IMR-90 (cell line): ENCODE measurements around the gene PYGB. TPM values are rescaled to one million over a fixed set of nuclear protein-coding genes. Genes with fewer than 3 reads are reported as not detected.

ENCODE experiments used
- ATAC-seq: fragments of 200-7000 bp; cut with Tn5 transposase; 2 replicates; pipeline ENCODE4 v1.9.1; 2020; ENCODE audit warnings: low read depth, mild to moderate bottlenecking, moderate library complexity
- BruUV-seq: library from RNA; stranded (reverse); fragments of 400-500 nt; replicated peaks from 2 replicates; lab custom pipeline; 2021; lab: Mats Ljungman, UMichigan
- CTCF ChIA-PET: fragments of 300-600 bp; formaldehyde crosslinking; extraction: SDS; loops from one replicate; lab custom pipeline; 2021; ENCODE audit warnings: antibody characterized with exemption; lab: Yijun Ruan, JAX
- POLR2A ChIA-PET: fragments of 300-600 bp; sonication (Branson Sonifier 250); formaldehyde crosslinking; loops from one replicate; lab custom pipeline; 2022; ENCODE audit warnings: antibody characterized with exemption; ENCODE audit not compliant: unreplicated experiment; lab: Charles Lee
- DNase-seq: peaks from one replicate; pipeline ENCODE4 v3.0.0; 2013
- H2AFZ ChIP-seq: replicated peaks from 2 replicates; pipeline ENCODE3; 2013; ENCODE audit warnings: low read length, mild to moderate bottlenecking; ENCODE audit not compliant: poor library complexity
- H2AK5ac ChIP-seq: 2 replicates; pipeline ENCODE4 v1.6.1; 2013; ENCODE audit warnings: low read depth, low read length, inconsistent platforms
- H2AK9ac ChIP-seq: replicated peaks from 2 replicates; pipeline ENCODE3; 2013; ENCODE audit warnings: mild to moderate bottlenecking, low read depth, low read length, moderate library complexity; ENCODE audit not compliant: poor library complexity
- H2BK120ac ChIP-seq: 2 replicates; pipeline ENCODE4 v1.6.1; 2013; ENCODE audit warnings: low read depth, low read length, inconsistent platforms
- H2BK15ac ChIP-seq: 3 replicates; pipeline ENCODE4 v1.6.1; 2013; ENCODE audit warnings: low read depth, low read length, inconsistent platforms
- H2BK20ac ChIP-seq: 2 replicates; pipeline ENCODE4 v1.6.1; 2013; ENCODE audit warnings: low read depth, mild to moderate bottlenecking, inconsistent platforms, low read length, moderate library complexity
- H2BK5ac ChIP-seq: 2 replicates; pipeline ENCODE4 v1.6.1; 2013; ENCODE audit warnings: mild to moderate bottlenecking, low read depth, low read length, inconsistent platforms; ENCODE audit not compliant: poor library complexity, severe bottlenecking
- H3K14ac ChIP-seq: replicated peaks from 2 replicates; pipeline ENCODE4 v1.6.1; 2013; ENCODE audit warnings: low read depth, low read length, inconsistent platforms
- H3K18ac ChIP-seq: 2 replicates; pipeline ENCODE4 v1.6.1; 2013; ENCODE audit warnings: low read depth, low read length, control low read depth
- H3K23ac ChIP-seq: 2 replicates; pipeline ENCODE4 v1.6.1; 2013; ENCODE audit warnings: low read depth, low read length, inconsistent platforms
- H3K27ac ChIP-seq: 2 replicates; pipeline ENCODE4 v1.5.1; 2013; ENCODE audit warnings: mild to moderate bottlenecking, control low read depth, low read length; ENCODE audit not compliant: insufficient read depth
- H3K27me3 ChIP-seq: 2 replicates; pipeline ENCODE4 v1.6.1; 2013; ENCODE audit warnings: low read length; ENCODE audit not compliant: control insufficient read depth, insufficient read depth
- H3K36me3 ChIP-seq: 2 replicates; pipeline ENCODE4 v1.6.1; 2013; ENCODE audit warnings: low read length, mixed read lengths; ENCODE audit not compliant: control insufficient read depth, insufficient read depth
- H3K4ac ChIP-seq: 2 replicates; pipeline ENCODE4 v1.6.1; 2013; ENCODE audit warnings: low read depth, low read length, inconsistent platforms
- H3K4me1 ChIP-seq: 2 replicates; pipeline ENCODE4 v1.6.1; 2013; ENCODE audit warnings: low read length, mixed read lengths; ENCODE audit not compliant: control insufficient read depth, insufficient read depth
- H3K4me2 ChIP-seq: 2 replicates; pipeline ENCODE4 v1.6.1; 2013; ENCODE audit warnings: low read depth, mild to moderate bottlenecking, control low read depth, low read length, moderate library complexity
- H3K4me3 ChIP-seq: 2 replicates; pipeline ENCODE4 v1.5.1; 2013; ENCODE audit warnings: low read depth, mild to moderate bottlenecking, control low read depth, low read length, moderate library complexity; ENCODE audit not compliant: insufficient read depth
- H3K56ac ChIP-seq: 2 replicates; pipeline ENCODE4 v1.6.1; 2013; ENCODE audit warnings: low read length, inconsistent platforms; ENCODE audit not compliant: insufficient read depth; ENCODE audit errors: extremely low read depth
- H3K79me1 ChIP-seq, 2 experiments: 2 replicates each; pipeline ENCODE4 v1.6.1; 2013; ENCODE audit warnings: low read length in 2 of 2, inconsistent platforms in 1 of 2, low read depth in 1 of 2
- H3K9ac ChIP-seq: 2 replicates; pipeline ENCODE4 v1.6.1; 2013; ENCODE audit warnings: low read depth, low read length, control low read depth
- H3K9me1 ChIP-seq: 2 replicates; pipeline ENCODE4 v1.6.1; 2013; ENCODE audit warnings: low read length, inconsistent platforms; ENCODE audit not compliant: insufficient read depth
- H3K9me3 ChIP-seq: 2 replicates; pipeline ENCODE4 v1.6.1; 2013; ENCODE audit warnings: low read length; ENCODE audit not compliant: control insufficient read depth, insufficient read depth
- H4K20me1 ChIP-seq: 2 replicates; pipeline ENCODE4 v1.6.1; 2013; ENCODE audit warnings: low read length, inconsistent platforms; ENCODE audit not compliant: insufficient read depth
- H4K5ac ChIP-seq: 2 replicates; pipeline ENCODE4 v1.6.1; 2013; ENCODE audit warnings: mild to moderate bottlenecking, low read depth, low read length, control low read depth
- H4K8ac ChIP-seq, 2 experiments: 2 replicates each; pipeline ENCODE4 v1.6.1; 2013; ENCODE audit warnings: low read depth in 2 of 2, low read length in 2 of 2, control low read depth in 1 of 2, inconsistent platforms in 1 of 2
- H4K91ac ChIP-seq: 2 replicates; pipeline ENCODE4 v1.6.1; 2013; ENCODE audit warnings: low read depth, low read length, inconsistent platforms; ENCODE audit not compliant: insufficient read depth
- CEBPB ChIP-seq: IDR thresholded peaks from 2 replicates; pipeline ENCODE4 v1.6.1; 2012; ENCODE audit warnings: low read depth, low read length, improper control_type of control experiment
- CHD1 ChIP-seq: IDR thresholded peaks from 2 replicates; pipeline ENCODE4 v1.6.1; 2012; ENCODE audit warnings: low read depth, low read length, improper control_type of control experiment
- CTCF ChIP-seq: conservative IDR thresholded peaks from 2 replicates; pipeline ENCODE4 v1.5.1; 2012; ENCODE audit warnings: mild to moderate bottlenecking, low read depth, low read length, improper control_type of control experiment
- MAFK ChIP-seq: IDR thresholded peaks from 2 replicates; pipeline ENCODE4 v1.6.1; 2012; ENCODE audit warnings: low read depth, low read length, improper control_type of control experiment
- MAZ ChIP-seq: IDR thresholded peaks from 2 replicates; pipeline ENCODE4 v1.6.1; 2012; ENCODE audit warnings: low read depth, mild to moderate bottlenecking, low read length, improper control_type of control experiment, moderate library complexity, borderline replicate concordance
- MXI1 ChIP-seq: IDR thresholded peaks from 2 replicates; pipeline ENCODE4 v1.6.1; 2012; ENCODE audit warnings: low read depth, mild to moderate bottlenecking, low read length, moderate library complexity, borderline replicate concordance
- NFE2L2 ChIP-seq: fragments of 150-350 bp; IDR thresholded peaks from 2 replicates; pipeline ENCODE4 v1.6.1; 2016; ENCODE audit warnings: low read depth, mild to moderate bottlenecking, low read length
- POLR2A ChIP-seq: IDR thresholded peaks from 2 replicates; pipeline ENCODE4 v1.6.1; 2012; ENCODE audit warnings: mild to moderate bottlenecking, low read depth, low read length
- RCOR1 ChIP-seq: IDR thresholded peaks from 2 replicates; pipeline ENCODE4 v1.6.1; 2012; ENCODE audit warnings: mild to moderate bottlenecking, low read length, improper control_type of control experiment; ENCODE audit not compliant: insufficient replicate concordance
- RFX5 ChIP-seq: IDR thresholded peaks from 2 replicates; pipeline ENCODE4 v1.8.0; 2012; ENCODE audit warnings: low read depth, mild to moderate bottlenecking, low read length, moderate library complexity
- WGBS, 2 experiments: methylation state at CpG; one replicate each; pipeline versions ENCODE4 v1.1.5 to v1.1.7; 2013; ENCODE audit warnings: missing lambda C conversion rate in 2 of 2; ENCODE audit not compliant: insufficient read length in 1 of 2; ENCODE audit errors: extremely low coverage in 2 of 2; 5-methylcytosine and 5-hydroxymethylcytosine counted together
- dilution Hi-C: fragments of 300-500 bp; cut with HindIII; formaldehyde crosslinking; loops from one replicate; pipeline ENCODE4 v1.14.3; 2018; ENCODE audit warnings: low sequenced_read_pairs; ENCODE audit not compliant: unreplicated experiment
- in situ Hi-C: fragments of 300-500 bp; cut with MboI; formaldehyde crosslinking; loops from 3 replicates; pipeline ENCODE4 v1.14.3; 2019; ENCODE audit warnings: low sequenced_read_pairs, inconsistent platforms, mixed read lengths
- intact Hi-C: fragments of 100-400 bp; cut with micrococcal nuclease; formaldehyde crosslinking; loops from 2 replicates; pipeline ENCODE4 v1.10.0; 2022
- polyA plus RNA-seq, 3 experiments: library from polyadenylated mRNA; depleted of rRNA; stranded (reverse); fragments of >200 nt; gene quantifications; 2 replicates each; pipeline ENCODE4 v1.2.3, GENCODE V29; 2012; ENCODE audit warnings: low replicate concordance in 1 of 3
- total RNA-seq: library from RNA; depleted of rRNA; stranded (reverse); fragments of >200 nt; gene quantifications from 2 replicates; pipeline ENCODE4 v1.2.3, GENCODE V29; 2012
- TF ChIP-seq, protein P1 (sequence below): fragments of 150-350 bp; IDR thresholded peaks from 2 replicates; pipeline ENCODE4 v1.6.1; 2016; ENCODE audit warnings: low read depth, mild to moderate bottlenecking, low read length, moderate library complexity, borderline replicate concordance

PYGB gene
- total and polyA plus RNA-seq, 2 of the 4 experiments (the other 2 are of a cell fraction): 72.4 to 83.1 TPM

DNA sequence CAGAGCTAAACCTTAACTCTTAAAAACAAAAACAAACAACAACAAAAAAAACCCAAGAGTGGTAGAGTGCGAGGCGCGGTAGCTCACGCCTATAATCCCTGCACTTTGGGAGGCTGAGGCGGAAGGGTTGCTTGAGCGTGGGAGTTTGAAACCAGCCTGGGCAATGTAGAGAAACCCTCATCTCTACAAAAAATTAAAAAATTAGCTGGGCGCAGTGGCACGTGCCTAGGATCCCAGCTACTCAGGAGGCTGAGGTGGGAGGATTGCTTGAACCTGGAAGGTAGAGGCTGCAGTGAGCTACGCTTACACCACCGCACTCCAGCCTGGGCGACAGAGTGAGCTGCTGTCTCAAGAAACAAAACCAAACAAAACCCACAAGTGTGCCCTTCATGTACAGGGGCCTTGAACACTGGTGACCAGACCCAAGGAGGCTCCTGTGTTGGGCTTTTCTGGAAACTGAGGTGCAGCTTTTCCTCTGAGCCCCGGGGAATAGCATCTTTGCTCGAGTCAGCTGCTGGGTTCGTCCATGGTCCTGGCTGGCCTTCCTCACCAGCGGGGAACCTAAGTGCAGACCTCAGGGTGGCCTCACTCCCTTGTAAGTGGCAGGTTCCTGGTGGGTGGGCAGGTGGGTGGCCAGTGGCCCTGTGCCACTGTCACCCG, 39.9 kb downstream of the PYGB start:
- CTCF ChIA-PET: no interaction called here
- Histone ChIP-seq H3K9ac (no peak overlapping the region), H3K4me1 (no peaks in the 10 kb centered on the region), H3K4ac (no peak overlapping the region), H3K79me1 (peaks cover 0 to 19% of the 10 kb centered on the region in 2 experiments; a peak in 2 of 4 replicates), H2AK9ac (no peak overlapping the region), H2BK20ac (no peak overlapping the region), H4K20me1 (peaks cover 5% of the 10 kb centered on the region), H4K91ac (no peak overlapping the region), H2BK5ac (no peak overlapping the region), H2AFZ (no peak overlapping the region), H3K18ac (no peak overlapping the region), H3K9me3 (no peaks in the 10 kb centered on the region), H2AK5ac (no peak overlapping the region), H3K14ac (no peak overlapping the region), H4K5ac (no peak overlapping the region), H3K4me3 (no peak overlapping the region), H3K27ac (no peak overlapping the region), H4K8ac (no peak overlapping the region), H2BK15ac (no peak overlapping the region), H3K4me2 (no peak overlapping the region), H3K56ac (no peak overlapping the region), H3K9me1 (no peaks in the 10 kb centered on the region; the same call in 1 of the 2 replicates), H3K36me3 (peaks cover 71% of the 10 kb centered on the region), H3K23ac (no peak overlapping the region), H2BK120ac (no peak overlapping the region), H3K27me3 (no peaks in the 10 kb centered on the region)
- DNase-seq (no peak), ATAC-seq (no peak)
- in situ Hi-C loops (no loop called here), dilution Hi-C loops (no loop called here), intact Hi-C loops (no loop called here)
- BruUV-seq: no TSS peak
- no CpG with 5 or more reads among the region's 16 CpGs for WGBS, 2 experiments
- TF ChIP-seq MAZ: no peak
- no peak for TF ChIP-seq NFE2L2
- no peak for TF ChIP-seq MXI1
- TF ChIP-seq, protein P1, sequence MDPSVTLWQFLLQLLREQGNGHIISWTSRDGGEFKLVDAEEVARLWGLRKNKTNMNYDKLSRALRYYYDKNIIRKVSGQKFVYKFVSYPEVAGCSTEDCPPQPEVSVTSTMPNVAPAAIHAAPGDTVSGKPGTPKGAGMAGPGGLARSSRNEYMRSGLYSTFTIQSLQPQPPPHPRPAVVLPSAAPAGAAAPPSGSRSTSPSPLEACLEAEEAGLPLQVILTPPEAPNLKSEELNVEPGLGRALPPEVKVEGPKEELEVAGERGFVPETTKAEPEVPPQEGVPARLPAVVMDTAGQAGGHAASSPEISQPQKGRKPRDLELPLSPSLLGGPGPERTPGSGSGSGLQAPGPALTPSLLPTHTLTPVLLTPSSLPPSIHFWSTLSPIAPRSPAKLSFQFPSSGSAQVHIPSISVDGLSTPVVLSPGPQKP: no peak
- no peak for TF ChIP-seq RFX5
- no peak for TF ChIP-seq CEBPB
- no peak for TF ChIP-seq MAFK
- no peak for TF ChIP-seq CTCF
- no peak for TF ChIP-seq RCOR1
- TF ChIP-seq POLR2A: no peak
- no peak for TF ChIP-seq CHD1
- POLR2A ChIA-PET: no interaction called here
